Hepatocyte (in vitro differentiated cells): ENCODE measurements around the gene AFAP1L2. TPM values are rescaled to one million over a fixed set of nuclear protein-coding genes. Genes with fewer than 3 reads are reported as not detected.

Experiments
- DNase-seq: peaks from one replicate; pipeline ENCODE4 v3.0.0-alpha.2; 2016; ENCODE audit warnings: low spot score
- H2AFZ ChIP-seq: fragments of 200-600 bp; sonication (generic); 2 replicates; pipeline ENCODE4 v1.6.0; 2016; ENCODE audit warnings: antibody characterized with exemption, mild to moderate bottlenecking
- H3K27ac ChIP-seq: fragments of 200-600 bp; sonication (generic); 2 replicates; pipeline ENCODE4 v1.5.1; 2016; ENCODE audit warnings: mild to moderate bottlenecking
- H3K27me3 ChIP-seq: fragments of 200-600 bp; sonication (generic); 2 replicates; pipeline ENCODE4 v1.6.1; 2016
- H3K36me3 ChIP-seq: fragments of 200-600 bp; sonication (generic); replicated peaks from 2 replicates; pipeline ENCODE4 v1.5.1; 2016; ENCODE audit warnings: low read depth; ENCODE audit not compliant: insufficient read depth
- H3K4me1 ChIP-seq: fragments of 200-600 bp; sonication (generic); 2 replicates; pipeline ENCODE4 v1.5.1; 2016; ENCODE audit warnings: mild to moderate bottlenecking, moderate library complexity; ENCODE audit not compliant: insufficient read depth
- H3K4me2 ChIP-seq: fragments of 200-600 bp; sonication (generic); 2 replicates; pipeline ENCODE4 v1.6.0; 2016
- H3K4me3 ChIP-seq: fragments of 200-600 bp; sonication (generic); 2 replicates; pipeline ENCODE4 v1.5.1; 2016; ENCODE audit warnings: mild to moderate bottlenecking
- H3K79me2 ChIP-seq: fragments of 200-600 bp; sonication (generic); 2 replicates; pipeline ENCODE4 v1.6.0; 2017; ENCODE audit warnings: mild to moderate bottlenecking
- H3K9me2 ChIP-seq: fragments of 200-600 bp; sonication (generic); replicated peaks from 2 replicates; pipeline ENCODE4 v1.6.0; 2017; ENCODE audit warnings: mild to moderate bottlenecking; ENCODE audit not compliant: insufficient read depth
- H3K9me3 ChIP-seq: fragments of 200-600 bp; sonication (generic); 2 replicates; pipeline ENCODE4 v1.5.1; 2016; ENCODE audit warnings: low read depth, mild to moderate bottlenecking
- H4K20me1 ChIP-seq: fragments of 200-600 bp; sonication (generic); 2 replicates; pipeline ENCODE4 v1.6.0; 2016; ENCODE audit warnings: mild to moderate bottlenecking; ENCODE audit not compliant: insufficient read depth, poor library complexity, severe bottlenecking
- EZH2 ChIP-seq: fragments of 200-600 bp; sonication (generic); IDR thresholded peaks from 2 replicates; pipeline ENCODE4 v1.6.1; 2016; ENCODE audit warnings: antibody characterized with exemption, mild to moderate bottlenecking, borderline replicate concordance
- EZH2phosphoT487 ChIP-seq: fragments of 200-600 bp; sonication (generic); IDR thresholded peaks from one replicate; pipeline ENCODE4 v1.6.1; 2018; ENCODE audit warnings: antibody characterized with exemption, mild to moderate bottlenecking, low read depth, moderate library complexity; ENCODE audit not compliant: unreplicated experiment, severe bottlenecking
- WGBS: methylation state at CpG from one replicate; pipeline ENCODE4 v1.1.6; 2016; ENCODE audit warnings: low lambda C conversion rate; ENCODE audit errors: missing lambda C conversion rate; 5-methylcytosine and 5-hydroxymethylcytosine counted together
- polyA plus RNA-seq: library from polyadenylated mRNA; unstranded; fragments of >200 nt; fragmentation: Nextera tagmentation; extraction: Ambion mirVana; gene quantifications from 2 replicates; pipeline ENCODE4 v1.2.1, GENCODE V29; 2016
- total RNA-seq: library from RNA; depleted of rRNA; stranded (reverse); fragments of >200 nt; gene quantifications from 2 replicates; pipeline ENCODE4 v1.2.3, GENCODE V29; 2014
- TF ChIP-seq, protein P1 (sequence below): fragments of 200-600 bp; sonication (generic); IDR thresholded peaks from 2 replicates; pipeline ENCODE4 v1.5.1; 2016; ENCODE audit warnings: antibody characterized with exemption, mild to moderate bottlenecking; ENCODE audit not compliant: poor library complexity

AFAP1L2 gene
- total and polyA plus RNA-seq, 2 experiments from 2014 or later, result 6.1 to 9.6 TPM

DNA sequence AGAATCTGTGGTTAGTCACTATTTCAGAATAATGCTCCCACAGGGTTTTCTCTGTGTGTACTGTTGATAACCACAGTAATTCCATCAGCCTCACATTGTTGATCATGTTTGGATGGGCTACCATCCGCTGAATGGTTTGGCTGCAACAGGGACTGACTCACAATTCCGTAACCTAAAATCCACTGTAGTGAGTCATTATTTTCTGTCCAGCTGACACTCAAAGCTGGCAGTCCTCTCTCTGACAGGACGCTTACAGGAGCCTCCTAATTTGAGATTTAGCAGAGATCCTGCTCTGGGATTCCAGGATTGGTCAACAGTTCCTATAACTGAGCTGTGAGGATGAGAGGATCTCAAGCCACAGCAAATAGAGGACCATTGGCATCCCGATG is 132.5 kb downstream of the AFAP1L2 start:
- 45% methylated on average over 4 of the region's 4 CpGs for WGBS
- peak overlapping the region; percentile 35 for H3K27ac ChIP-seq
- TF ChIP-seq EZH2 (no peak), EZH2phosphoT487 (no peak)
- TF ChIP-seq, protein P1, sequence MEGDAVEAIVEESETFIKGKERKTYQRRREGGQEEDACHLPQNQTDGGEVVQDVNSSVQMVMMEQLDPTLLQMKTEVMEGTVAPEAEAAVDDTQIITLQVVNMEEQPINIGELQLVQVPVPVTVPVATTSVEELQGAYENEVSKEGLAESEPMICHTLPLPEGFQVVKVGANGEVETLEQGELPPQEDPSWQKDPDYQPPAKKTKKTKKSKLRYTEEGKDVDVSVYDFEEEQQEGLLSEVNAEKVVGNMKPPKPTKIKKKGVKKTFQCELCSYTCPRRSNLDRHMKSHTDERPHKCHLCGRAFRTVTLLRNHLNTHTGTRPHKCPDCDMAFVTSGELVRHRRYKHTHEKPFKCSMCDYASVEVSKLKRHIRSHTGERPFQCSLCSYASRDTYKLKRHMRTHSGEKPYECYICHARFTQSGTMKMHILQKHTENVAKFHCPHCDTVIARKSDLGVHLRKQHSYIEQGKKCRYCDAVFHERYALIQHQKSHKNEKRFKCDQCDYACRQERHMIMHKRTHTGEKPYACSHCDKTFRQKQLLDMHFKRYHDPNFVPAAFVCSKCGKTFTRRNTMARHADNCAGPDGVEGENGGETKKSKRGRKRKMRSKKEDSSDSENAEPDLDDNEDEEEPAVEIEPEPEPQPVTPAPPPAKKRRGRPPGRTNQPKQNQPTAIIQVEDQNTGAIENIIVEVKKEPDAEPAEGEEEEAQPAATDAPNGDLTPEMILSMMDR, result no peak
- no peaks in the 10 kb centered on the region for H3K79me2 ChIP-seq
- H3K27me3 ChIP-seq, result no peaks in the 10 kb centered on the region
- DNase-seq, result peak; percentile 44
- peaks cover 5% of the 10 kb centered on the region for H3K4me1 ChIP-seq
- H3K9me3 ChIP-seq, result no peaks in the 10 kb centered on the region
- H3K4me3 ChIP-seq, result no peak overlapping the region
- no peaks in the 10 kb centered on the region for H3K9me2 ChIP-seq
- no peaks in the 10 kb centered on the region for H4K20me1 ChIP-seq
- no peaks in the 10 kb centered on the region for H3K36me3 ChIP-seq
- H3K4me2 ChIP-seq, result no peak overlapping the region
- no peak overlapping the region for H2AFZ ChIP-seq

DNA sequence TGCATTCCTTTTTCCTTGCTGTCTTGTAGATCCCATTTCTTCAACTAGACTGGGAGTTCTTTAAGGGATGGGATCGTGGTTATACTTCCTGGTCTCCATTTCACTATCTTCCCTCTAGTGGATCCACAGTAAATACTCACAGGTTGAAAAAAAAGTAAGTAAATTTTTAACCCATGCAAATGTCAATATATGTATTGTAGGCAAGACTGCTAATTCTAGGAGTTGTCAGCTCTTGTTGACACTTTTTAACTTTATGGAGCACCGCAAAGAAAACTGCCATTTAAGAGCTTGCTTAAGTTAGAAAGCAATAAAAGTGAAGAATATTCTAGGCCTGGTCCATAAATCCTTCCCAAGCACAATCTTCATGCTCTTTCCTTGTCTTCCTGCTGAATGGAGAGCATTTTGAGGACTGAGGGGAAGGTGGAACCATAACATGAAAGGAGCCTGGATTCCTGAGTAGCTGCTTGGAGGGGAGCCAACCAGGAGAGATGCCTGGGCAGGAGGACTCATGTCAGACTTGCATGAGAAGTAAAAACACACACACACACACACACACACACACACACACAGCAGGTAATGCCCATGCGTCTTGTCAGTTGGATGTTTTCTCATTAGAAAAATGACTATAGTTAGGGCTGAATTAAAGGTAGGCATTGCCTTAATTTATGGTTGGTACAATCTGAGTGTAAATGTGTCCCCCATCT is 133.1 kb downstream of the AFAP1L2 start:
- peak overlapping the region; percentile 73 for H3K27ac ChIP-seq
- H3K36me3 ChIP-seq, result no peaks in the 10 kb centered on the region
- H3K4me3 ChIP-seq, result no peak overlapping the region
- TF ChIP-seq EZH2phosphoT487 (no peak), EZH2 (no peak)
- TF ChIP-seq, protein P1, result no peak
- H3K79me2 ChIP-seq, result no peaks in the 10 kb centered on the region
- H4K20me1 ChIP-seq, result no peaks in the 10 kb centered on the region
- H3K4me2 ChIP-seq, result peak overlapping the region; percentile 40
- H3K9me3 ChIP-seq, result no peaks in the 10 kb centered on the region
- peak overlapping the region; percentile 2 for H2AFZ ChIP-seq
- peaks cover 9% of the 10 kb centered on the region for H3K4me1 ChIP-seq
- peak; percentile 30 for DNase-seq
- no peaks in the 10 kb centered on the region for H3K9me2 ChIP-seq
- H3K27me3 ChIP-seq, result no peaks in the 10 kb centered on the region
- WGBS, result 56% methylated on average over 3 of the region's 3 CpGs

GRCh38 chr10:114266521-114266920 is 137.8 kb downstream of the AFAP1L2 start:
- Histone ChIP-seq H3K27me3 (no peaks in the 10 kb centered on the region), H3K4me1 (peaks cover 7% of the 10 kb centered on the region), H3K9me3 (no peaks in the 10 kb centered on the region), H3K4me2 (peak overlapping the region; percentile 22), H3K79me2 (no peaks in the 10 kb centered on the region), H3K9me2 (no peaks in the 10 kb centered on the region), H4K20me1 (no peaks in the 10 kb centered on the region), H2AFZ (no peak overlapping the region), H3K4me3 (no peak overlapping the region), H3K27ac (no peak overlapping the region), H3K36me3 (no peaks in the 10 kb centered on the region)
- DNase-seq, result peak; percentile 34
- TF ChIP-seq, protein P1, result no peak
- TF ChIP-seq EZH2phosphoT487 (no peak), EZH2 (no peak)
- WGBS, result 30% methylated on average over 5 of the region's 5 CpGs
